ENCODE measurements around the gene PTHLH. TPM values are rescaled to one million over a fixed set of nuclear protein-coding genes. Genes with fewer than 3 reads are reported as not detected.

The PTHLH gene
- total RNA-seq, 1 experiment from 2014 or later, result 2.2 TPM

DNA sequence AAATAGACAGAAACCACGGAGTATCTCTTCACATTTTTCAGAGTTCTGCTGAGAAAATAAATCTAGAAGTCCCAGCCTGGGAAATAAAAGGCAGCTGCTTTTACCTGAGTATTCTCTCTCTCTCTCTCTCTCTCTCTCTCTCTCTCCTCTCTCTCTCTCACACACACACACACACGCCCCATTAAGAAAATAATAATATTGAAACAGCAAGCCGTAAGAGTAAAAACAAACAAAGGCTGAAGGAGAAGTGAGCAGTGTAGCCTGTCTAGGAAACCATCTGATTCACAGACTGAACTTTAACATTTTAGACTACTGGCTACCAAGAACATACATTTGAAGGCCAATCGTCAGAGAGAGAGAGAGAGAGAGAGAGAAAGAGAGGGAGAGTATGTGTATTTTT, 8.4 kb downstream of the PTHLH start:
- H3K27ac ChIP-seq (ENCODE audit: low read length), result no peak overlapping the region
- peaks cover 8% of the 10 kb centered on the region for H3K27me3 ChIP-seq (ENCODE audit: control insufficient read depth, insufficient read depth, low read length)
- no peak for ATAC-seq
- TF ChIP-seq TCF7L2 (IDR thresholded peaks at IDR 0.05; ENCODE audit: low read depth, low read length) (no peak), REST (IDR thresholded peaks at IDR 0.05; ENCODE audit: insufficient read depth in 1 of 2, low read depth in 2 of 2, low read length in 1 of 2) (no peak), POLR2AphosphoS5 (IDR thresholded peaks at IDR 0.05; ENCODE audit: low read depth, low read length) (no peak), SIN3A (IDR thresholded peaks at IDR 0.05; ENCODE audit: borderline replicate concordance, insufficient read depth, low read depth, low read length) (no peak)
- TF ChIP-seq, protein P1, sequence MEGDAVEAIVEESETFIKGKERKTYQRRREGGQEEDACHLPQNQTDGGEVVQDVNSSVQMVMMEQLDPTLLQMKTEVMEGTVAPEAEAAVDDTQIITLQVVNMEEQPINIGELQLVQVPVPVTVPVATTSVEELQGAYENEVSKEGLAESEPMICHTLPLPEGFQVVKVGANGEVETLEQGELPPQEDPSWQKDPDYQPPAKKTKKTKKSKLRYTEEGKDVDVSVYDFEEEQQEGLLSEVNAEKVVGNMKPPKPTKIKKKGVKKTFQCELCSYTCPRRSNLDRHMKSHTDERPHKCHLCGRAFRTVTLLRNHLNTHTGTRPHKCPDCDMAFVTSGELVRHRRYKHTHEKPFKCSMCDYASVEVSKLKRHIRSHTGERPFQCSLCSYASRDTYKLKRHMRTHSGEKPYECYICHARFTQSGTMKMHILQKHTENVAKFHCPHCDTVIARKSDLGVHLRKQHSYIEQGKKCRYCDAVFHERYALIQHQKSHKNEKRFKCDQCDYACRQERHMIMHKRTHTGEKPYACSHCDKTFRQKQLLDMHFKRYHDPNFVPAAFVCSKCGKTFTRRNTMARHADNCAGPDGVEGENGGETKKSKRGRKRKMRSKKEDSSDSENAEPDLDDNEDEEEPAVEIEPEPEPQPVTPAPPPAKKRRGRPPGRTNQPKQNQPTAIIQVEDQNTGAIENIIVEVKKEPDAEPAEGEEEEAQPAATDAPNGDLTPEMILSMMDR (IDR thresholded peaks at IDR 0.05), result no peak
- in situ Hi-C loops (cut with HindIII; ENCODE audit: low pct_unique_long_range_greater_than_20kb, low sequenced_read_pairs), result no loop called here
- DNase-seq (ENCODE audit: low read depth, low spot score), result no peak
- H3K9me3 ChIP-seq (ENCODE audit: control insufficient read depth, insufficient read depth, low read depth, low read length), result no peaks in the 10 kb centered on the region
- intact Hi-C loops (cut with micrococcal nuclease; ENCODE audit: unreplicated experiment), result no loop called here
- ChIA-PET CTCF (no interaction called here), POLR2A (no interaction called here)
- BruUV-seq (replicated peaks), result no TSS peak
- no peaks in the 10 kb centered on the region for H3K36me3 ChIP-seq (ENCODE audit: control insufficient read depth, insufficient read depth, low read length)
- peaks cover 19% of the 10 kb centered on the region for H3K4me1 ChIP-seq (ENCODE audit: control insufficient read depth, insufficient read depth, low read length)
- no peak overlapping the region for H3K4me3 ChIP-seq (ENCODE audit: low read depth in 2 of 2, low read length in 2 of 2)

DNA sequence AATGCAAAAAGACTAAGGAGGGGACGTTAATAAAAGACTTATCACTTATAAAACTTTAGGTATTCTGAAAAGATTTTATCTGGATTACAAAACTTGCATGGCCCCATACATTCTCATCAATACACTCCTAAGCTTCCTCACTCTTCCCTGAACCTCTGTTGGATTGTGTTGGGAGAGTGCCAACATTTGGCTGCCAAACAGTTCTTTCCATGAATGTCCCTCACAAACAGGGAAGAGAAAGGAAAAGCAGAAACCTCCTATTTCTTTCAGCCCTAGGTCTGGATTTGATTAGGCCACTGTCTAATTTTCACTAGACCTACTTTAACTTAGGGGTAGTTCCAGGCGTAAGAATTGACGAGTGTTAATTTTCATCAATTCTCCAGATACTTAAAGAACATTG, 11.7 kb downstream of the PTHLH start:
- no TSS peak for BruUV-seq (replicated peaks)
- Histone ChIP-seq H3K27ac (ENCODE audit: low read length) (no peak overlapping the region), H3K4me1 (ENCODE audit: control insufficient read depth, insufficient read depth, low read length) (no peaks in the 10 kb centered on the region; the same call in 1 of the 2 replicates), H3K9me3 (ENCODE audit: control insufficient read depth, insufficient read depth, low read depth, low read length) (no peaks in the 10 kb centered on the region), H3K27me3 (ENCODE audit: control insufficient read depth, insufficient read depth, low read length) (no peaks in the 10 kb centered on the region), H3K36me3 (ENCODE audit: control insufficient read depth, insufficient read depth, low read length) (no peaks in the 10 kb centered on the region), H3K4me3 (ENCODE audit: low read depth in 2 of 2, low read length in 2 of 2) (no peak overlapping the region)
- DNase-seq (ENCODE audit: low read depth, low spot score) (no peak), ATAC-seq (no peak)
- intact Hi-C loops (cut with micrococcal nuclease; ENCODE audit: unreplicated experiment), result no loop called here
- POLR2A ChIA-PET, result no interaction called here
- TF ChIP-seq, protein P1 (IDR thresholded peaks at IDR 0.05), result no peak
- no peak for TF ChIP-seq SIN3A (IDR thresholded peaks at IDR 0.05; ENCODE audit: borderline replicate concordance, insufficient read depth, low read depth, low read length)
- in situ Hi-C loops (cut with HindIII; ENCODE audit: low pct_unique_long_range_greater_than_20kb, low sequenced_read_pairs), result no loop called here
- CTCF ChIA-PET, result no interaction called here

DNA sequence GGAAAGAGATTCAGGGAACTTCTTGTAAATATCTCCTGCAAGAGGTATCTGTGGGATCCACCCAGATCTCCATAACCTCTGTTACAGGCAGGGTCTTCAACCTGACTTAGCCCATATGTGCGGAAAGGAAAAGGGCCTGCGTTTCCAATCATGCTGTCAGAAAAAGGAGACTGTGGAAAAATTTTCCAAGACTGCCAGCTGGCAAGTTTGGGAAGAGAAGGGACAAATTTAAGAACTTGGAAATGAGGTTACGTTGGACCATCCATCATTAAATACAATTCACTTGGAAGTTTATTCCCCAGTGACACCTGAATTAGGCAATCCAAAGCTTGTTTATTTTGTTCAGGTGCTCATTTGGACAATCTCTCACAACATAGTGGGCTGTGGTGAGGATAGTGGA, 13.9 kb downstream of the PTHLH start:
- ChIA-PET POLR2A (no interaction called here), CTCF (no interaction called here)
- Histone ChIP-seq H3K4me1 (ENCODE audit: control insufficient read depth, insufficient read depth, low read length) (no peaks in the 10 kb centered on the region), H3K36me3 (ENCODE audit: control insufficient read depth, insufficient read depth, low read length) (no peaks in the 10 kb centered on the region), H3K4me3 (ENCODE audit: low read depth in 2 of 2, low read length in 2 of 2) (no peak overlapping the region), H3K9me3 (ENCODE audit: control insufficient read depth, insufficient read depth, low read depth, low read length) (no peaks in the 10 kb centered on the region), H3K27me3 (ENCODE audit: control insufficient read depth, insufficient read depth, low read length) (0 out of 2 replicates have a peak, but pooled peaks cover 2% of the 10 kb centered on the region), H3K27ac (ENCODE audit: low read length) (no peak overlapping the region)
- ATAC-seq (no peak), DNase-seq (ENCODE audit: low read depth, low spot score) (no peak)
- TF ChIP-seq REST (IDR thresholded peaks at IDR 0.05; ENCODE audit: insufficient read depth in 1 of 2, low read depth in 2 of 2, low read length in 1 of 2) (no peak), SIN3A (IDR thresholded peaks at IDR 0.05; ENCODE audit: borderline replicate concordance, insufficient read depth, low read depth, low read length) (no peak), TCF7L2 (IDR thresholded peaks at IDR 0.05; ENCODE audit: low read depth, low read length) (no peak), POLR2AphosphoS5 (IDR thresholded peaks at IDR 0.05; ENCODE audit: low read depth, low read length) (no peak)
- TF ChIP-seq, protein P1 (IDR thresholded peaks at IDR 0.05), result no peak
- intact Hi-C loops (cut with micrococcal nuclease; ENCODE audit: unreplicated experiment), result no loop called here
- in situ Hi-C loops (cut with HindIII; ENCODE audit: low pct_unique_long_range_greater_than_20kb, low sequenced_read_pairs), result no loop called here
- no TSS peak for BruUV-seq (replicated peaks)

All from Panc1 (cell line).